ENCODE results near the gene VPS29.
"Not testable (repeated sequence)": the region's sequence is repeated elsewhere in the genome, so short reads cannot be mapped to it uniquely, and the experiment has no call there.

VPS29 gene

GRCh38 chr12:110466791-110467190 is 35.1 kb downstream of the VPS29 start:
- no peak for DNase-seq
- no peak for TF ChIP-seq CTCF (IDR thresholded peaks at IDR 0.05)
- Histone ChIP-seq H3K36me3 (peaks cover 5 to 35% (median 13%) of the 10 kb centered on the region in 3 donors), H3K27ac (peak overlapping the region in 1 of 2 donors; percentile 93), H3K4me1 (peaks cover 0 to 22% (median 15%) of the 10 kb centered on the region in 4 donors), H3K9me3 (no peaks in the 10 kb centered on the region), H3K27me3 (no peaks in the 10 kb centered on the region), H3K4me3 (peak overlapping the region; percentile 66 to 74)
- intact Hi-C loops (cut with DNase I; ENCODE audit: low total_unique reads), result loop anchor here (5.0 to 10.0 kb wide), 3 partner anchors 36 to 1628 kb away; partner anchors contain the start of genes PPTC7, RAD9B and VPS29

GRCh38 chr12:110465765-110466164 is 36.1 kb downstream of the VPS29 start:
- not testable (repeated sequence) for H3K9me3 ChIP-seq, H3K27ac ChIP-seq, H3K27me3 ChIP-seq, DNase-seq, H3K4me3 ChIP-seq
- H3K36me3 ChIP-seq, result peaks cover 5 to 45% (median 13%) of the 10 kb centered on the region in 3 donors
- H3K4me1 ChIP-seq, result peaks cover 0 to 22% (median 15%) of the 10 kb centered on the region in 4 donors
- intact Hi-C loops (cut with DNase I; ENCODE audit: low total_unique reads), result loop anchor here (5.0 to 10.0 kb wide), 3 partner anchors 37 to 1629 kb away; partner anchors contain the start of genes PPTC7, RAD9B and VPS29

- no peaks in the 10 kb centered on the region for H3K27me3 ChIP-seq
- DNase-seq, result no peak
- no peak overlapping the region for H3K27ac ChIP-seq
- no peak for TF ChIP-seq CTCF (IDR thresholded peaks at IDR 0.05)
- intact Hi-C loops (cut with DNase I; ENCODE audit: low total_unique reads), result loop anchor here (5.0 to 10.0 kb wide), 3 partner anchors 37 to 1630 kb away; partner anchors contain the start of genes PPTC7, RAD9B and VPS29
- peaks cover 0 to 22% (median 15%) of the 10 kb centered on the region in 4 donors for H3K4me1 ChIP-seq
- no peaks in the 10 kb centered on the region for H3K9me3 ChIP-seq
- peaks cover 10 to 51% (median 15%) of the 10 kb centered on the region in 3 donors for H3K36me3 ChIP-seq
- H3K4me3 ChIP-seq, result no peak overlapping the region
Observed at GRCh38 chr12:110465024-110465423, 36.9 kb downstream of the VPS29 start.

DNA sequence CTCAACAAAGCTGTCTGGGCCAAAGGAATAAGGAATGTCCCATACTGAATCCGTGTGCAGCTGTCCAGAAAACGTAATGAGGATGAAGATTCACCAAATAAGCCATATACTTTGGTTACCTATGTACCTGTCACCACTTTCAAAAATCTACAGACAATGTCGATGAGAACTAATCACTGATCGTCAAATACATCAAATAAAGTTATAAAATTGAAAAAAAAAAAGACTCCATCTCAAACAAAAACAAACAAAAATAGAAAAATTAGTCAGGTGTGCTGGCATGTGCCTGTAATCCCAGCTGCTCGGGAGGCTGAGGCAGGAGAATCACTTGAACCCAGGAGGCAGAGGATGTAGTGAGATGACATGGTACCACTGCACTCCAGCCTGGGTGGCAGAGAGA is 40.7 kb downstream of the VPS29 start:
- H3K27ac ChIP-seq, H3K9me3 ChIP-seq, H3K4me3 ChIP-seq, DNase-seq, H3K4me1 ChIP-seq, H3K27me3 ChIP-seq: not testable (repeated sequence)
- peaks cover 27 to 85% (median 33%) of the 10 kb centered on the region in 3 donors for H3K36me3 ChIP-seq
- intact Hi-C loops (cut with DNase I; ENCODE audit: low total_unique reads), result loop anchor here (10.0 kb wide), 2 partner anchors 124 to 1634 kb away; partner anchors contain the start of gene PPTC7

GRCh38 chr12:110458756-110459155 is 43.2 kb downstream of the VPS29 start:
- Histone ChIP-seq H3K4me1 (no peaks in the 10 kb centered on the region), H3K36me3 (peaks cover 32 to 93% (median 52%) of the 10 kb centered on the region in 3 donors), H3K9me3 (no peaks in the 10 kb centered on the region), H3K27ac (no peak overlapping the region), H3K27me3 (no peaks in the 10 kb centered on the region), H3K4me3 (no peak overlapping the region)
- DNase-seq, result no peak
- intact Hi-C loops (cut with DNase I; ENCODE audit: low total_unique reads), result loop anchor here (5.0 kb wide), 1 partner anchor 144 kb away; no protein-coding TSS in a partner anchor
- TF ChIP-seq CTCF (IDR thresholded peaks at IDR 0.05), result no peak

DNA sequence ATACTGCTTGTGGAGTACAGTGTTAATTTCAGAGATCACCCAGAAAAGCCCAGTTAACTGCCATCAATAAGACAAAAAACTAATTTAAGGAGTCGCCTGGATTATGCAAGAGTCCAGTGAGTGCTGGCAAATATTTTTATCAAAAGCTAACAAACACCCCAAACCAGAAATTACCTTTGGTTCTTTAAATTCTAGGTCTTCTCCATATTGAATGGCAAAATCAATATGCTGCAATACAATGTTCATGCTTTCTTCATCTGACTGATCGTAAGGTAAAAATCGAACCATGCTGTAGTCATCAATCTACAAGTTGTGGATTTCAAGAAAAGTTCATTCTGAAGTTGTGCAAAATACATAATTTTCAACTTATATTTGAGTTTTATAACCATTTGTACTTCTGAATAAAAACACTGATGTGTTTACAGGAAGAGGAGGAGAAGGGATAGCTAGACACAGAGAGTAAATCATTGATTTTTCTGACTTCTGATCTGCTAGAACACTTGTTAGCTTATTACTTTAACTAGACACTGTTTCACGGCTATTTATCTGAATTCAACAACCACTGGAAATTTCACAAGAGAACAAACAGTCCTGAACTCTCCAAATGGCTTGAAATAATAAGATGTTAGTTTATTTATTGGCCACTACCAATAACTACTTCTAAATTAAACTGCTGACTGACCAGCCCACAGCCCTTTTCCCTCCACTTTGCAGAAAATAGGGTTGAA is 48.2 kb downstream of the VPS29 start:
- Histone ChIP-seq H3K27me3 (no peaks in the 10 kb centered on the region), H3K27ac (no peak overlapping the region), H3K9me3 (no peaks in the 10 kb centered on the region), H3K4me3 (no peak overlapping the region), H3K4me1 (peaks cover 0 to 13% (median 7%) of the 10 kb centered on the region in 4 donors), H3K36me3 (peaks cover 29 to 59% (median 29%) of the 10 kb centered on the region in 3 donors)
- no peak for DNase-seq
- TF ChIP-seq CTCF (IDR thresholded peaks at IDR 0.05), result no peak
- intact Hi-C loops (cut with DNase I; ENCODE audit: low total_unique reads), result no loop called here
